H1 (cell line): Measurements from ENCODE around the gene MPPED1. TPM values are rescaled to one million over a fixed set of nuclear protein-coding genes. Genes with fewer than 3 reads are reported as not detected.

Experiments used
- CTCF ChIA-PET: fragments of 300-600 bp; sonication (Branson Sonifier 250); formaldehyde crosslinking; loops from one replicate; lab custom pipeline; 2021; ENCODE audit not compliant: partially characterized antibody; lab: Charles Lee
- POLR2A ChIA-PET: fragments of 300-600 bp; sonication (Branson Sonifier 250); formaldehyde crosslinking; loops from one replicate; lab custom pipeline; 2021; ENCODE audit warnings: inconsistent platforms; ENCODE audit not compliant: partially characterized antibody; lab: Charles Lee
- DNase-seq, 2 experiments: peaks; one replicate each; pipeline versions ENCODE4 v3.0.0 to v3.0.0-alpha.2; 2010 to 2022; ENCODE audit warnings: low spot score in 2 of 2, low read depth in 1 of 2, mixed read lengths in 1 of 2
- FAIRE-seq: peaks from 2 replicates; lab custom pipeline; 2011; peaks lifted over from hg19 to GRCh38; lab: Jason Lieb, UNC
- H2AFZ ChIP-seq: 2 replicates; pipeline ENCODE4 v1.8.1; 2012; ENCODE audit warnings: low read length, inconsistent platforms
- H2AK5ac ChIP-seq: 2 replicates; pipeline ENCODE4 v1.6.1; 2013; ENCODE audit warnings: low read depth, low read length
- H2BK120ac ChIP-seq: replicated peaks from 2 replicates; pipeline ENCODE3; 2013; ENCODE audit warnings: low read depth, low read length, inconsistent platforms
- H2BK12ac ChIP-seq: 2 replicates; pipeline ENCODE4 v1.6.1; 2013; ENCODE audit warnings: low read depth, low read length
- H2BK15ac ChIP-seq: 2 replicates; pipeline ENCODE4 v1.6.1; 2013; ENCODE audit warnings: low read length
- H2BK20ac ChIP-seq: 2 replicates; pipeline ENCODE4 v1.6.1; 2013; ENCODE audit warnings: low read length
- H2BK5ac ChIP-seq: 2 replicates; pipeline ENCODE4 v1.6.1; 2013; ENCODE audit warnings: low read depth, low read length
- H3K14ac ChIP-seq: 2 replicates; pipeline ENCODE4 v1.6.1; 2013; ENCODE audit warnings: inconsistent platforms; ENCODE audit not compliant: insufficient read length
- H3K18ac ChIP-seq: 2 replicates; pipeline ENCODE4 v1.6.1; 2013; ENCODE audit warnings: low read length; ENCODE audit errors: extremely low read depth
- H3K23ac ChIP-seq: 2 replicates; pipeline ENCODE4 v1.6.1; 2013; ENCODE audit warnings: inconsistent platforms; ENCODE audit not compliant: insufficient read length
- H3K23me2 ChIP-seq: 2 replicates; pipeline ENCODE4 v1.6.1; 2013; ENCODE audit warnings: low read depth, low read length
- H3K27ac ChIP-seq: 2 replicates; pipeline ENCODE4 v1.6.1; 2011; ENCODE audit warnings: low read depth, low read length, inconsistent platforms
- H3K27me3 ChIP-seq, 4 experiments: replicated peaks in 1 of 4; 1 replicate in 1 of 4; 2 replicates in 3 of 4; pipeline versions ENCODE4 v1.6.1 to v1.8.1; 2011 to 2013; ENCODE audit warnings: low read length in 3 of 4, mild to moderate bottlenecking in 3 of 4, inconsistent platforms in 2 of 4, mixed read lengths in 2 of 4, moderate library complexity in 1 of 4; ENCODE audit not compliant: control insufficient read depth in 3 of 4, insufficient read depth in 3 of 4; ENCODE audit errors: extremely low read depth in 1 of 4
- H3K36me3 ChIP-seq, 4 experiments: 2 replicates each; pipeline versions ENCODE4 v1.6.1 to v1.8.1; 2011 to 2013; ENCODE audit warnings: mild to moderate bottlenecking in 4 of 4, low read length in 3 of 4, moderate library complexity in 2 of 4, control low read depth in 1 of 4, inconsistent platforms in 1 of 4; ENCODE audit not compliant: insufficient read depth in 4 of 4, control insufficient read depth in 2 of 4
- H3K4ac ChIP-seq: replicated peaks from 2 replicates; pipeline ENCODE3; 2013; ENCODE audit warnings: low read length, low read depth, mixed read lengths, inconsistent platforms; ENCODE audit not compliant: insufficient read length
- H3K4me1 ChIP-seq, 4 experiments: replicated peaks in 1 of 4; 1 replicate in 1 of 4; 2 replicates in 3 of 4; pipeline versions ENCODE4 v1.6.1 to v1.8.1; 2011 to 2013; ENCODE audit warnings: low read length in 3 of 4, inconsistent platforms in 2 of 4, mixed read lengths in 1 of 4; ENCODE audit not compliant: insufficient read depth in 4 of 4, control insufficient read depth in 3 of 4
- H3K4me2 ChIP-seq, 2 experiments: 2 replicates each; pipeline versions ENCODE4 v1.6.1 to v1.8.1; 2011 to 2013; ENCODE audit warnings: low read depth in 2 of 2, low read length in 2 of 2, control low read depth in 1 of 2, inconsistent platforms in 1 of 2, mild to moderate bottlenecking in 1 of 2; ENCODE audit not compliant: insufficient read depth in 1 of 2
- H3K4me3 ChIP-seq, 4 experiments: fragments of 200-600, 300-600 bp in 1 of 4; sonication (generic), shearing (Covaris generic), sonication (Bioruptor Twin) in 1 of 4; 2 replicates each; pipeline versions ENCODE4 v1.5.1 to v1.8.1; 2011 to 2016; ENCODE audit warnings: low read length in 4 of 4, low read depth in 3 of 4, control low read depth in 2 of 4, inconsistent platforms in 2 of 4, mild to moderate bottlenecking in 2 of 4, mixed read lengths in 1 of 4, moderate library complexity in 1 of 4; ENCODE audit not compliant: insufficient read depth in 2 of 4; ENCODE audit errors: extremely low read depth in 1 of 4
- H3K56ac ChIP-seq: replicated peaks from 2 replicates; pipeline ENCODE3; 2013; ENCODE audit warnings: low read depth, mild to moderate bottlenecking, mixed read lengths, low read length, inconsistent platforms; ENCODE audit not compliant: insufficient read length
- H3K79me1 ChIP-seq: 2 replicates; pipeline ENCODE4 v1.6.1; 2013; ENCODE audit warnings: low read depth, low read length, control low read depth
- H3K79me2 ChIP-seq, 2 experiments: 2 replicates each; pipeline versions ENCODE4 v1.6.1 to v1.8.1; 2012 to 2013; ENCODE audit warnings: low read length in 2 of 2, mild to moderate bottlenecking in 2 of 2, inconsistent platforms in 1 of 2; ENCODE audit not compliant: insufficient read depth in 2 of 2, control insufficient read depth in 1 of 2
- H3K9ac ChIP-seq, 4 experiments: replicated peaks in 1 of 4; 1 replicate in 1 of 4; 2 replicates in 3 of 4; pipeline versions ENCODE4 v1.6.1 to v1.8.1; 2011 to 2013; ENCODE audit warnings: low read depth in 3 of 4, low read length in 3 of 4, control low read depth in 2 of 4, mild to moderate bottlenecking in 2 of 4, moderate library complexity in 2 of 4, inconsistent platforms in 1 of 4; ENCODE audit errors: extremely low read depth in 1 of 4
- H3K9me3 ChIP-seq, 2 experiments: 2 replicates each; pipeline versions ENCODE4 v1.6.1 to v1.8.1; 2012 to 2013; ENCODE audit warnings: mild to moderate bottlenecking in 2 of 2, moderate library complexity in 2 of 2, control low read depth in 1 of 2, inconsistent platforms in 1 of 2, low read depth in 1 of 2, low read length in 1 of 2, mixed read lengths in 1 of 2; ENCODE audit not compliant: insufficient read depth in 2 of 2
- H4K20me1 ChIP-seq, 2 experiments: replicated peaks in 1 of 2; 2 replicates each; pipeline versions ENCODE3 to v1.8.1; 2011 to 2013; ENCODE audit warnings: inconsistent platforms in 2 of 2, low read length in 2 of 2, mild to moderate bottlenecking in 1 of 2; ENCODE audit not compliant: insufficient read depth in 2 of 2, control insufficient read depth in 1 of 2
- H4K5ac ChIP-seq: 2 replicates; pipeline ENCODE4 v1.6.1; 2013; ENCODE audit warnings: low read length, low read depth, mixed read lengths, inconsistent platforms; ENCODE audit not compliant: insufficient read length
- H4K8ac ChIP-seq: 2 replicates; pipeline ENCODE4 v1.8.0; 2013; ENCODE audit warnings: mild to moderate bottlenecking, moderate library complexity, low read length, inconsistent platforms; ENCODE audit not compliant: insufficient read depth; ENCODE audit errors: extremely low read depth
- H4K91ac ChIP-seq: replicated peaks from 2 replicates; pipeline ENCODE3; 2013; ENCODE audit warnings: low read length, mixed read lengths, inconsistent platforms; ENCODE audit not compliant: insufficient read length
- ASH2L ChIP-seq: fragments of 200-600, 300-600 bp; sonication (generic); IDR thresholded peaks from one replicate; pipeline ENCODE4 v1.7.1; 2017; ENCODE audit warnings: low read length
- BRCA1 ChIP-seq: IDR thresholded peaks from 2 replicates; pipeline ENCODE4 v1.6.1; 2012; ENCODE audit warnings: low read depth, low read length, improper control_type of control experiment
- CHD1 ChIP-seq: IDR thresholded peaks from 2 replicates; pipeline ENCODE4 v1.6.1; 2012; ENCODE audit warnings: low read depth, low read length, improper control_type of control experiment
- EGR1 ChIP-seq: IDR thresholded peaks from 2 replicates; pipeline ENCODE4 v1.6.1; 2011; ENCODE audit warnings: low read depth, low read length, borderline replicate concordance
- EZH2 ChIP-seq: fragments of 200-600 bp; sonication (generic); IDR thresholded peaks from 2 replicates; pipeline ENCODE4 v1.7.1; 2012; ENCODE audit warnings: low read depth, mild to moderate bottlenecking, moderate library complexity, low read length, inconsistent platforms; ENCODE audit not compliant: severe bottlenecking
- FOSL1 ChIP-seq: IDR thresholded peaks from 2 replicates; pipeline ENCODE4 v1.6.1; 2011; ENCODE audit warnings: mild to moderate bottlenecking, low read depth, low read length, moderate library complexity; ENCODE audit not compliant: insufficient read depth
- SIRT6 ChIP-seq: IDR thresholded peaks from one replicate; pipeline ENCODE4 v1.7.1; 2012; ENCODE audit warnings: low read length, inconsistent platforms
- SP2 ChIP-seq: IDR thresholded peaks from 2 replicates; pipeline ENCODE4 v1.6.1; 2012; ENCODE audit warnings: mild to moderate bottlenecking, low read length, inconsistent platforms
- WGBS, 2 experiments: shearing (Covaris generic) in 1 of 2; methylation state at CpG; one replicate each; pipeline versions ENCODE4 v1.1.6 to v1.1.7; 2013 to 2015; ENCODE audit warnings: low lambda C conversion rate in 2 of 2, mixed read lengths in 2 of 2, inconsistent platforms in 1 of 2, low coverage in 1 of 2, missing lambda C conversion rate in 1 of 2; ENCODE audit not compliant: insufficient replicate concordance in 2 of 2, insufficient coverage in 1 of 2, insufficient read length in 1 of 2; ENCODE audit errors: extremely low coverage in 1 of 2, missing lambda C conversion rate in 1 of 2; 5-methylcytosine and 5-hydroxymethylcytosine counted together
- polyA plus RNA-seq, 7 experiments: library from polyadenylated mRNA; depleted of rRNA in 3 of 7; stranded (reverse) in 5 of 7; unstranded in 2 of 7; fragments of >200 nt in 5 of 7; fragments of 200-250 nt in 2 of 7; gene quantifications; 1 replicate in 5 of 7; 2 replicates in 1 of 7; 4 replicates in 1 of 7; pipeline versions ENCODE4 v1.2.1 to v1.2.3, GENCODE V29; 2011 to 2013; ENCODE audit warnings: missing spikeins in 2 of 7, mixed read lengths in 2 of 7
- total RNA-seq: library from RNA; stranded (reverse); fragmentation: NEBNext Ultra II Directional; extraction: Animal tissue kit (Norgen Biotek cat#: 25700); gene quantifications from 2 replicates; pipeline ENCODE4 v1.2.1, GENCODE V29; 2021
- TF ChIP-seq, protein P1 (sequence below): IDR thresholded peaks from 2 replicates; pipeline ENCODE4 v1.6.1; 2011; ENCODE audit warnings: low read depth, mild to moderate bottlenecking, low read length; ENCODE audit not compliant: insufficient read depth
- TF ChIP-seq, protein P2 (sequence below): IDR thresholded peaks from 2 replicates; pipeline ENCODE4 v1.6.1; 2011; ENCODE audit warnings: low read length, improper control_type of control experiment

MPPED1 gene
- total and polyA plus RNA-seq, 2 of the 8 experiments (the other 6 are each of a cell fraction or from before 2014, with no cell fraction given) = 0.29 to 0.37 TPM

- no peak overlapping the region for H4K5ac ChIP-seq
- WGBS, 2 experiments = 87% methylated on average over 5 of the region's 5 CpGs; no CpG with 5 or more reads in 1 of the 2 experiments
- no peaks in the 10 kb centered on the region for H3K79me2 ChIP-seq
- H3K4me3 ChIP-seq = no peak overlapping the region
- no peak overlapping the region for H3K9ac ChIP-seq
- POLR2A ChIA-PET = no interaction called here
- H2AK5ac ChIP-seq = no peak overlapping the region
- no peak overlapping the region for H3K14ac ChIP-seq
- H3K27ac ChIP-seq = no peak overlapping the region
- H3K56ac ChIP-seq = no peak overlapping the region
- no peak overlapping the region for H3K4ac ChIP-seq
- no peak for DNase-seq
- no peaks in the 10 kb centered on the region for H3K36me3 ChIP-seq
- H4K20me1 ChIP-seq = no peaks in the 10 kb centered on the region
- CTCF ChIA-PET = interaction anchor here (0.6 to 1.5 kb wide), 3 partner anchors 9 to 128 kb away, joined by 3 to 6 read pairs (median 5); no protein-coding TSS in a partner anchor
- H3K18ac ChIP-seq = no peak overlapping the region
- no peaks in the 10 kb centered on the region for H3K23me2 ChIP-seq
- H4K8ac ChIP-seq = no peak overlapping the region
- no peaks in the 10 kb centered on the region for H3K9me3 ChIP-seq
- H3K4me1 ChIP-seq = no peaks in the 10 kb centered on the region
- no peak overlapping the region for H2BK15ac ChIP-seq
- H3K4me2 ChIP-seq = no peak overlapping the region
- no peak overlapping the region for H4K91ac ChIP-seq
- H3K79me1 ChIP-seq = no peaks in the 10 kb centered on the region
- H2BK5ac ChIP-seq = no peak overlapping the region
- no peak overlapping the region for H2BK120ac ChIP-seq
- peaks cover 0 to 1% (median 0%) of the 10 kb centered on the region in 4 experiments; a peak in 1 of 7 replicates for H3K27me3 ChIP-seq
- H2AFZ ChIP-seq = no peak overlapping the region
- no peak overlapping the region for H2BK12ac ChIP-seq
- H3K23ac ChIP-seq = no peak overlapping the region
- no peak overlapping the region for H2BK20ac ChIP-seq
- FAIRE-seq = no peak
- TF ChIP-seq ASH2L (no peak), EZH2 (no peak), SP2 (no peak), FOSL1 (no peak), SIRT6 (no peak), BRCA1 (no peak), CHD1 (no peak), EGR1 (no peak)
- TF ChIP-seq, protein P1, sequence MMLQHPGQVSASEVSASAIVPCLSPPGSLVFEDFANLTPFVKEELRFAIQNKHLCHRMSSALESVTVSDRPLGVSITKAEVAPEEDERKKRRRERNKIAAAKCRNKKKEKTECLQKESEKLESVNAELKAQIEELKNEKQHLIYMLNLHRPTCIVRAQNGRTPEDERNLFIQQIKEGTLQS = no peak
- TF ChIP-seq, protein P2, sequence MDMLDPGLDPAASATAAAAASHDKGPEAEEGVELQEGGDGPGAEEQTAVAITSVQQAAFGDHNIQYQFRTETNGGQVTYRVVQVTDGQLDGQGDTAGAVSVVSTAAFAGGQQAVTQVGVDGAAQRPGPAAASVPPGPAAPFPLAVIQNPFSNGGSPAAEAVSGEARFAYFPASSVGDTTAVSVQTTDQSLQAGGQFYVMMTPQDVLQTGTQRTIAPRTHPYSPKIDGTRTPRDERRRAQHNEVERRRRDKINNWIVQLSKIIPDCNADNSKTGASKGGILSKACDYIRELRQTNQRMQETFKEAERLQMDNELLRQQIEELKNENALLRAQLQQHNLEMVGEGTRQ = no peak
Measured at GRCh38 chr22:43436868-43437267, 25.1 kb downstream of the MPPED1 start.
